Fibroblast of pulmonary artery (primary cell): Measurements from ENCODE around the gene CNTN4.
"Not testable (repeated sequence)": the region's sequence is repeated elsewhere in the genome, so short reads cannot be mapped to it uniquely, and the experiment has no call there.

ENCODE experiments used
- DNase-seq: peaks from one replicate; pipeline ENCODE4 v3.0.0-alpha.2; 2010; ENCODE audit warnings: low read depth
- H3K4me3 ChIP-seq: replicated peaks from 2 replicates; pipeline ENCODE4 v1.5.1; 2011; ENCODE audit warnings: low read depth, mild to moderate bottlenecking, control low read depth, low read length, moderate library complexity
- TF ChIP-seq, protein P1 (sequence below): IDR thresholded peaks from 2 replicates; pipeline ENCODE4 v1.5.1; 2011; ENCODE audit warnings: mild to moderate bottlenecking, control low read depth, low read length, inconsistent platforms; ENCODE audit errors: missing control alignments

CNTN4 gene

DNA sequence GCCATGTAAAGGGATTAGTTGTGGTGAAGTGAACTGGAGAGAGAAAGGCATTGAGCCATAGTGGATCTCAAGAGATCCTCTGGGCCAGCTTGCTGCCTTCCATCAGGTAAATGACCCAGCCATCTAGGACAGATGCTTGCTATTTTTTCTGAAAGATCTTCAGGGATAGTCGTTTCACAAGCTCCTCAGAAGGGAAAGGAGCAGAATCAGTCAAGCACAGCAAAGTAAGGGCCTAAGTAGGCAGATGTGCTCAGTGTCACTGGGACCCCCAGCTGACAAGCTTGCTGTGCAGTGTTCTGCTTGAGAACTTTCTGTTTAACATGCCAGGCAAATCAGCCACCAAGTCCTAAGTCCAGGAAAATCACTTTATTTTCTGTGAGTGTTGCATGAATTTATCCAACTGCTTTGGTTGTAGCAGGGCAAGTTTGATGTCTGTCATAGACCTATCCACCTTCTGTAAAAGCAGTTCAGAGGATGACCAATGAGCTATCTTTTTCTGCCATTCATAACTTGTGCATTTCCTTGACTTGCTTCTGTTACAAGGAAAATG, 691.7 kb downstream of the CNTN4 start:
- no peak for DNase-seq
- H3K4me3 ChIP-seq = no peak overlapping the region
- TF ChIP-seq, protein P1, sequence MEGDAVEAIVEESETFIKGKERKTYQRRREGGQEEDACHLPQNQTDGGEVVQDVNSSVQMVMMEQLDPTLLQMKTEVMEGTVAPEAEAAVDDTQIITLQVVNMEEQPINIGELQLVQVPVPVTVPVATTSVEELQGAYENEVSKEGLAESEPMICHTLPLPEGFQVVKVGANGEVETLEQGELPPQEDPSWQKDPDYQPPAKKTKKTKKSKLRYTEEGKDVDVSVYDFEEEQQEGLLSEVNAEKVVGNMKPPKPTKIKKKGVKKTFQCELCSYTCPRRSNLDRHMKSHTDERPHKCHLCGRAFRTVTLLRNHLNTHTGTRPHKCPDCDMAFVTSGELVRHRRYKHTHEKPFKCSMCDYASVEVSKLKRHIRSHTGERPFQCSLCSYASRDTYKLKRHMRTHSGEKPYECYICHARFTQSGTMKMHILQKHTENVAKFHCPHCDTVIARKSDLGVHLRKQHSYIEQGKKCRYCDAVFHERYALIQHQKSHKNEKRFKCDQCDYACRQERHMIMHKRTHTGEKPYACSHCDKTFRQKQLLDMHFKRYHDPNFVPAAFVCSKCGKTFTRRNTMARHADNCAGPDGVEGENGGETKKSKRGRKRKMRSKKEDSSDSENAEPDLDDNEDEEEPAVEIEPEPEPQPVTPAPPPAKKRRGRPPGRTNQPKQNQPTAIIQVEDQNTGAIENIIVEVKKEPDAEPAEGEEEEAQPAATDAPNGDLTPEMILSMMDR = no peak

DNA sequence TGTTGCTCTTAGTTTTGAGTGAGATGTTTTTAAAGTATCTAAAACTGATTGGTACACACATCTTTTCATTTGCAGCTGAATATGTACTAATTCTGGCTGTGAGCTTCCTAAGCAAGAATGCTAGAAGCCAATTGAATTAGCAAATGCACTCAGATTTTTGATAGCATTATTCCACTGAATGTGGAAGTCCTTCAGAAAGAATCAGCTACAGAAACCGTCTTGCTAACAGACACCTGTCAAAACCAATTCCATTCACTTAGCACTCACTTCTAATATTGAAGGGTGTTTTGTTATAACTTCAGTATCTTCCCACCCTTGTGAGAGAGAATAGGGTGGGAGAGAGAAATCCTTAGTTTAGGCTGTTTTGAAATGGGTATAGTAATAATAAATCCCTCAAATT, 693.8 kb downstream of the CNTN4 start:
- no peak overlapping the region for H3K4me3 ChIP-seq
- no peak for DNase-seq
- TF ChIP-seq, protein P1 = no peak

DNA sequence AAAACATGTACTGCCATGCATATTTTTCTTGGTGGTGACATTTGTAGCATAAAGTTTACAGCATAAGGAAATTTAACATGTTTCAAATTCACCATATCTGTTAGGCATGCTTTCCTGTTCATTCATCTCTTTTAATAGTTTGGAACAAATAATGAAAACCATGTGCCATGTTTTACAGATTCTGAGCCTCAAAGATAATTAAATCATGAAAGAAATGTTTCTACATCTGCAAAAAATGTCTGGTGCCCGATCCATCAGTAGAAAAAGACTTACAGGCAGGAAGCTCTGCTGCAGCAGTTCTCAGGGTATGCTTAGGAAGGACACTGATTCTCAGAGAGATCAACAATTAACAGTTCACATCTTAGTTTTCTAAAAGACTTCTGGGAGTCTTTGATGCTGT, 695.3 kb downstream of the CNTN4 start:
- H3K4me3 ChIP-seq = no peak overlapping the region
- TF ChIP-seq, protein P1 = no peak
- no peak for DNase-seq

DNA sequence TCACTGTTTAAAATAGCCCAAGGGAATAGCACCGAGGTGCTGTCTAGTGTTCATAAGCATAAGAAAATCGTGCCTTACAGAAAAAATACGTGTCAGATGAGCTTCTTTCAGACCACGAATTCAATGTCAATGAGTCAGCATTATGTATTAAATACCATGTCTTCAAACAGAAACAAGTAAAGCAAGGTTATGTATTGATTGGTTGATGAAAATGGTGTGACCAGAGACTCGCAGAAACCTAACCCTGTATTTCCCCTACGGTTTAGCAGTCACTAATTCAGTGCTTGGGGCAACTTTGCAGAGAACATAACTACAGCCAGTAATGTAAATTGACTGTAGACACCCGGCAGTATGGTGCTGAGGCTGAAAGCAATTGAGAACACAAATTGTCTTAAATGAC, 703.8 kb downstream of the CNTN4 start:
- no peak overlapping the region for H3K4me3 ChIP-seq
- TF ChIP-seq, protein P1 = no peak
- DNase-seq = no peak

DNA sequence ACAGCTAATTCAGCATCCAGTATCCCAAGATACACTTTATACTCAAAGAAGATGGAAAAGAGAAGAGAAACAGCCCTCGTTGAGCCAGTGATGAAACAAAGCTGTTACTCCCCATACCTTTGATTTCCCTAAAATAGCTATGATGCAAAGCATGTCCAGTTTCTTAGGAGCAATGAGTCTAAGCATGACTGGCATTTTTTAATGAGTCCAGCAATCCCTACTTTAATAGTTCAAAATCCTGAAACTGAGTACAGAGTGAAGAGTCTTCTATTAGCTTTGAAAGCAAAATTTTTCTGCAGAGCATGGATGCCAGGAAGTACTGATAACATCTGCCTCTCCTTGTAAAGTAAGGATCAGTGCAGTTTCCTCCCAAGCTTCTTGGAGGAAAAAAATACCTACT, 708.8 kb downstream of the CNTN4 start:
- DNase-seq = no peak
- TF ChIP-seq, protein P1 = no peak

DNA sequence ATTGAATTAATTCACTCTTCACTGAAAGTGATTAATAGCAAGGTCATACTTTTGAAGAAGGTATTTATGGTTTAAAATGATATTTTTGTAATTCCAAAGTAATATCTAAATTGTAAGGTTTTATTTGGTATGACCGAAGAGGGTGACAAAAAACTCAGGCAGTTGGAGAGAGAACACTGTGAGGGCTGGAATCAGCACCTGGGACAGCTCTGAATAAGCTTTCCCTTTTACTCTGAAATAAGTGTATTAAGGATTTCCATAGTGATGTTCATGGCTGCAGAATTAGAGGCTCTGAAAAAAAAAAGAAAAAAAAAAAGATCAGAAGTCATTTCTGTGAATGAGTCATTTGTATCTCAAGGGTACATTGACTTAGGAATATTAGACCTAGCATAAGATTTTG, 712.1 kb downstream of the CNTN4 start:
- no peak for DNase-seq

More for the DNA sequence above, 708.8 kb downstream of the CNTN4 start:
- H3K4me3 ChIP-seq = no peak overlapping the region

DNA sequence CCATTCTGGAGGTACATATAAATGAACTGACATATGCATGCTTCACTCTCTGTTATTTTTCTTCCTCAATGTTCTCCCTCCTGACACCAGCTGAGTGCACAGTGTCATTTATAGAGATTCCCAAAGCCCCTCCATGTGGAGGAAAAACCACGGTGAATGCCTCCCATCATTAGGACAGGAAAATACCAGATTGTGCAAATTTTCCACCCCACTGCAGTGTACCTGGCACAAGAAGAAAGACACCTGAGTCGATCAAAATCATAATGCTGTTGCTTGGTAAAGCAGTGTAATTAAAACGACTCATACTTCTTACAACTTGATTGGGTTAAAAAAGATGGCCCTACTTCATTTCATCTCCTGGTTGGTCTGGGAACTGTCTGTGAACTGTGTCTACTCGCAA, 720.9 kb downstream of the CNTN4 start:
- H3K4me3 ChIP-seq = no peak overlapping the region
- no peak for DNase-seq
- TF ChIP-seq, protein P1 = no peak

More for the DNA sequence above, 712.1 kb downstream of the CNTN4 start:
- no peak overlapping the region for H3K4me3 ChIP-seq
- TF ChIP-seq, protein P1 = no peak

DNA sequence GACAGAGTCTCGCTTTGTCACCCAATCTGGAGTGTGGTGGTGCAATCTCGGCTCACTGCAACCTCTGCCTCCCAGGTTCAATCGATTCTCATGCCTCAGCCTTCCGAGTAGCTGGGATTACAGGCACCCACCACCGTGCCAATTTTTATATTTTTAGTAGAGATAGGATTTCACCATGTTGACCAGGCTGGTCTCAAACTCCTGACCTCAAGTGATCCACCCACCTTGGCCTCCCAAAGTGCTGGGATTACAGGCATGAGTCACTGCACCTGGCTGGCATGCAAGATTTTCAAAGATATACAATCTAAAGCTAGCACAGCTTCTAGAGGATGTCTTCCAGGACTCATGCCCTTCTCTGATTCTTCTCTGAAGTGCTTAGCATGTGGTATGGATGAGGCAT, 722.3 kb downstream of the CNTN4 start:
- H3K4me3 ChIP-seq, DNase-seq: not testable (repeated sequence)
